GM10847 (cell line): ENCODE data around the gene VPS26C.

ENCODE experiments used
- POLR2A ChIP-seq: IDR thresholded peaks from 2 replicates; pipeline ENCODE4 v1.6.1; 2011; ENCODE audit not compliant: insufficient read length; ENCODE audit errors: extremely low read depth

Gene VPS26C

GRCh38 chr21:37237764-37238163 is 29.4 kb downstream of the VPS26C start:
- no peak for TF ChIP-seq POLR2A

DNA sequence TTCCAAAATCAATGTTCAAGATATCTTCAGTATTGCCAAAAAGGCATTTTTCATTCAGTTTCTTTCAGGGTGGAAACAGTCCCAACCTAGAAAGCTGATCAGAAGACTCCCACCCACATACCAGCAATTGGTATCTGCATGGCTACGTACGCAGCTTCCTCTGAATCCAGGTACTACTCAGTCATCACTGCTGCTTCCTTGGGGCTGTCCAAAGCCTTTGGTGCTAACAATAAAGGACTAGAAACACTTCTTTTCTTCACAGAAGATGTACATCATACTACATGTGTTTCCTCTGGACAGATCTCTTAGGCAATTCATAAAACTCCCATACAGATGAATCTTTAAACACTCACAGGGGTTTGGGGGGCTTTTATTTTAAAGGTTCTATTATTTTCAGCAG is 29.8 kb downstream of the VPS26C start:
- no peak for TF ChIP-seq POLR2A

DNA sequence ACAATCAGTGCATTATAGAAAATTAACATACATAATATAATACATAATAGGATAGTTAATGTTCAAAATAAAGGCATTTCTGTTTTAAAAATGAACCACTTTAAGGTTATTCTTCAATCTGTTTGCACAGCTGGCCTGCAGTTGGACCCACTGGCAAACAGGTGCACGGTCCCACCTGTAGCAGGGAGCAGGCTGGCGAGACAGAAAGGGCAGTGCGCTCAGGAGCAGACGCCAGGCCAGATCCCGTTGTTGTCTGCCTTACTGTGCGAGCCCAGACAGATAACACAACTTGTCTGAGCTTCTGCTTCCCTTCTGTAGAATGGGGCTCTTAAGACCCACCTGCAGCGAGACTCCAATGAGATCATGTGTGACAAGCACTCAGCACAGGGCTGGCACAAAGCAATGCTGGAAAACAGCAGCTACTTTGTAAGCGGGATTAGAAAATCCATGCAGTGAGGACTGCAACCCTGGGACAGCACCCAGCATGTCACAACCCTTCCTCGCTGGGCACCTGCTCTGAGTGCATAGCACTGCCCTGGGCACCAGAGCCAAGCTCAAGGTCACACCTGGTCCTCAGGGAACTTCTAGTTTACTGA is 33.5 kb downstream of the VPS26C start:
- no peak for TF ChIP-seq POLR2A

GRCh38 chr21:37232274-37233018 is 34.7 kb downstream of the VPS26C start:
- no peak for TF ChIP-seq POLR2A

GRCh38 chr21:37231671-37232070 is 35.5 kb downstream of the VPS26C start:
- no peak for TF ChIP-seq POLR2A

- TF ChIP-seq POLR2A: no peak
Observed at GRCh38 chr21:37231249-37231645, 35.9 kb downstream of the VPS26C start.

- TF ChIP-seq POLR2A: no peak
Observed at GRCh38 chr21:37230632-37231248, 36.4 kb downstream of the VPS26C start.

GRCh38 chr21:37228003-37228400 is 39.1 kb downstream of the VPS26C start:
- TF ChIP-seq POLR2A: no peak

- no peak for TF ChIP-seq POLR2A
Observed at GRCh38 chr21:37227071-37228002, 39.8 kb downstream of the VPS26C start.

DNA sequence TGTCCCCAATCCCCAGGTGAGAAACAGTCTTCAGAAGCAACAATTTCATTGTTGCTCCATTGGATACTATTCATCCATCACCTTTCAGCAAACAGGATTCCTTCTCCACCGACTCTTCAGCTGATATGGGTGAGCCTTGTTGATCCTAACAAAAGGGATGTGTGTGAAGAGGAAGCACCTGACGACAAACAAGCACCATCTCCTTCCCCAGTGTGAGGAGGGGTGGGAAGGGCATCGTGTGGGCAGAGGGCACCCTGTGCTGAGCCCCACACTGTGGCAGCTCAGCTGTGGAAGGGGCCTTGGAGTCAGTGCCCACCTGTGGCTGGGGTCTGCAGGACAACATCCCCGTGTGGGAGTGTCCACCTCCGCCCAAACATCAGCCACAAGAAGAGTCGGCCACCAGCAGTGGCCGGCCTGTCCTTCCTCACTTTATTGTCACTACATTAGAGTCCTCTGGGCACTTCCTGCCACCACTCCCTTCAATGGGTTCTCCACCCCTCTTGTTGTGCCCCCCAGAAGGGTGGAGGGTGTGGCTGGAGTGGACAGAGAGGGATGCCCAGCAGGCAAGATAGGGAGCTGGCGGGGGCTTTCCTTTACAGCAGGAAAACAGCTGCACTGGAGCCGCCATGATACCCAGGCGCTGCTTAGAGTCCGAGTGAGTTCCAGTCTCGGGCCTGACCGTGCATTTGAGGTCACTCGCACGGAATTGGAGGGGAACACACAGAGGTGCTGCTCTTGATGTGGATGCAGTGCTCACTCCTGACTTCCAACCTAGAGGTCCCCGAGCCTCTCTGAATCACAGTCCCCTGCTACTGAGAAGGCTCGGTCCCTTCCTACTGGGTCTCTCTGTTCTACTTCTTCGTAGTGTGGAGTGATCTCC is 40.9 kb downstream of the VPS26C start:
- TF ChIP-seq POLR2A: no peak

DNA sequence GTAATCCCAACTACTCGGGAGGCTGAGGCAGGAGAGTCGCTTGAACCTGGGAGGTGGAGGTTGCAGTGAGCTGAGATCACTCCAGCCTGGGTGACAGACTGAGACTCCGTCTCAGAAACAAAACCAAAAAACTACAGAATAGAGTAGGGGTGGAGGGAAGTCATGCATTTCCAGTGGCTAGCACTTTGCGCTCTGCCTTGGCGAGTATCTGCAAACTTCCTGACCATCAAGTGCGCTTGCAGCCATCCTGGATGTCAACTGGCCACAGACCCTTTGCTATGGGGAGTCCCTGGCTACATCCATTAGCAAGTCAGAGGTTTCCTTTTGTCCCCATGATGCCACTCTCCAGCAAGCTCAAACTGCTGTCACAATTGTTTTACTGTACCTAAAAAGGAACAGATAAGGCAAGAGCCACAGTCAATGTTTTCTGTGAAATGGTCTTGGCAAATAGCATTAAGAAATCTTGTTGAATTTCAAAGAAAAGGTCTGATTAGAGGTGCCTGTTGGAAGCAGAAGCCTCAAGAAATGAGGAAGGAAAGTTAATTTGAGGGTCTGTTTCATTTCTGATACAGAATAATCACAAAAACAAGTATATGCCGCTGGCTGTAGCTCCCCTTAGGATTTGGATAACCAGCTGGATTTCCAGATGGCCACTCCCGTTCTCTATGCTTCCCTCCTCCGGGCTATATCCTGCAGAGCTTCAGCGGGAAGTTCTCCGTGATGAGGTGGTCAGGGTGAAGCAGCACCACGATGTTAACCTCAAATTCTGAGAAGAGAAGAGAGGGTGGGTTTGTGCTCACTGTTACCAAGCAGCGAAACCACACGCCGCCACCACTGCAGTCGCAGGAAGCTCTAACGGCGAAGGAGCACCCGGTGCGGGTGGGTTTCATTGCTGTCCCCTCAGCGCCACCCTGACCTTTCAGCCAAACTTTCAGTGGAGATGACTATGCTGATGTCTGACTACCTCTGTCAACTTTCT is 42.0 kb downstream of the VPS26C start:
- no peak for TF ChIP-seq POLR2A

DNA sequence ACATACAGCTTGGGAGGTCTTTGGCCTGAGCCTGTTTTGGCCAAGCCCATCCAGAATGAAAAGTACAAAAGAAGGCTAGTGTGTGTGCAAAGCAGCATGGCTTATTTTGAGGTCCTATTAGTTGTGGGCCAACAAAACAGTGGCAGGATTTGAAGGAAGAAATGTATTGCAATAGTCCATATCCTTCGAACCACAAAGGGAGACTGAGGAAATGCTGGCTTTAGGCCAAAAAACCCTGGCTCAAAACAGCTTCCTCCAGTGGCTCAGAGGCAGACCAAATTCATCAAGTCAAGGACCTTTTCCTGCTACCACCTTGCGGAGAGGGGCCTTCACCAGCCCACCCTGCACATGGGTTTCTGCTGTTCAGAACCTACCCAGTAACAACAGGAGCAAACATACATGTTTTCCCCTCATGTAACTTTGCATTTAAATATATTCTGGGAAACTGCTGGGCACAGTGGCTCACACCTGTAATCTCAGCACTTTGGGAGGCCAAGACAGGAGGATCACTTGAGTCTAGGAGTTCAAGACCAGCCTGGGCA is 43.3 kb downstream of the VPS26C start:
- TF ChIP-seq POLR2A: no peak
